IPS-18c (cell line): ENCODE measurements around the gene ZNF324B.

Source experiments
- H3K4me3 ChIP-seq: 2 replicates; pipeline ENCODE4 v1.7.0; 2013; ENCODE audit warnings: low read depth, mild to moderate bottlenecking, low read length, moderate library complexity; ENCODE audit not compliant: insufficient read depth
- H3K9me3 ChIP-seq: one replicate; pipeline ENCODE4 v1.6.1; 2013; ENCODE audit warnings: mild to moderate bottlenecking, low read length, moderate library complexity; ENCODE audit not compliant: control insufficient read depth, insufficient read depth

Gene ZNF324B

DNA sequence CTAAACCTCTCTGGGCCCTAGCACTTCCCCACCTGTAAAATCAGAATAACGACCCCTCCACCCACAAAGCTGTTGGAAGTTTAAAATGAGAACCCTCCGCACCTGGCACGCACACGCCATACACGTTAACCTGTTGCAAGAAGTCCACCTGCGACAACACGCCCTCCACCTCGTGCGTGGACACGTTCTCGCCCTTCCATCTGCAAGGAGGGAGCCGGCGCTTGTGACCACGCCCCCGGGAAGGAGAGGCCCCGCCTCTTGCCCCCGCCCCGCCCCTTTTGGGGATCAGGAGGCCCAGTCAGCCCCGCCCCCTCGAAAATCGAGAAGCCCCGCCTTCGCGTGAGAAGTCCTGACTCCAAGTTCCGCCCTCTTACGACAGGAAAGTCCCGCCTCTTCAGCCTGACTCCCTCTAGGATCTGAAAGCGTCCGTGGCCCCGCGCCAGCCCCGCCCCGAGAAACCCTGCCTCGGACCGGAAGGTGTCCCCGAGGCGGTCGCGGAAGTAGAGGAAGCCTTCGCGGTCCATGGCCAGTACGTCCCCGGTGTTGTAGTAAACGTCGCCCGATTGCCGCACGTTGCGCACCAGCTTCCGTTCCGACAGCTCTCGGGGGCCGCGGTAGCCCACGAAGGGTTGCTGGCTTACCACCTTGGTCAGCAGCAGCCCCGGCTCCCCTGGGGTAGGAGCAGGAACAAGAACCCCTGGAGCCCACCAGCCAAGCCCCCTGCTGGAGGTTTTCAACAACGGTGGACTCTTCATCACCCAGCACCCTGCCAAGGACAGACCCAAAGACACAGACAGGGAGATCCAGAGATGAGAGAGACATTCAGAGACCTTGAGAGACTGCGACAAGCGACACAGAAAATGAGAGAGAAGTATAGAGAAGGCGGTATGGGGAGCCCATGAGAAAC, 47.9 kb downstream of the ZNF324B start:
- H3K9me3 ChIP-seq = no peaks in the 10 kb centered on the region
- peak overlapping the region; percentile 80 for H3K4me3 ChIP-seq

- Histone ChIP-seq H3K9me3 (no peaks in the 10 kb centered on the region), H3K4me3 (peak overlapping the region; percentile 76)
Measured at GRCh38 chr19:58500242-58500641, 48.8 kb downstream of the ZNF324B start.
